Measurements from ENCODE around the gene MAN1B1.

MAN1B1 gene

GRCh38 chr9:137110147-137110910 lies 23.5 kb downstream of the MAN1B1 start:
- no peak for TF ChIP-seq CTCF (IDR thresholded peaks at IDR 0.05)

GRCh38 chr9:137110911-137111787 lies 24.4 kb downstream of the MAN1B1 start:
- TF ChIP-seq CTCF (IDR thresholded peaks at IDR 0.05) = no peak

- no peak for TF ChIP-seq CTCF (IDR thresholded peaks at IDR 0.05)
Observed at GRCh38 chr9:137111788-137112563, 25.2 kb downstream of the MAN1B1 start.

GRCh38 chr9:137112564-137113384 lies 26.0 kb downstream of the MAN1B1 start:
- TF ChIP-seq CTCF (IDR thresholded peaks at IDR 0.05) = no peak

- TF ChIP-seq CTCF (IDR thresholded peaks at IDR 0.05) = no peak
Observed at GRCh38 chr9:137113385-137114159, 26.8 kb downstream of the MAN1B1 start.

GRCh38 chr9:137114220-137114612 lies 27.4 kb downstream of the MAN1B1 start:
- no peak for TF ChIP-seq CTCF (IDR thresholded peaks at IDR 0.05)

All from LNCAP (cell line).